Activated naive CD4-positive, alpha-beta T cell (primary cell): Measurements from ENCODE around the gene PAPPA2.

Experiments used
- DNase-seq, 4 experiments: peaks; one replicate each; lab custom pipeline; 2025; lab: John Stamatoyannopoulos, UW

The PAPPA2 gene

DNA sequence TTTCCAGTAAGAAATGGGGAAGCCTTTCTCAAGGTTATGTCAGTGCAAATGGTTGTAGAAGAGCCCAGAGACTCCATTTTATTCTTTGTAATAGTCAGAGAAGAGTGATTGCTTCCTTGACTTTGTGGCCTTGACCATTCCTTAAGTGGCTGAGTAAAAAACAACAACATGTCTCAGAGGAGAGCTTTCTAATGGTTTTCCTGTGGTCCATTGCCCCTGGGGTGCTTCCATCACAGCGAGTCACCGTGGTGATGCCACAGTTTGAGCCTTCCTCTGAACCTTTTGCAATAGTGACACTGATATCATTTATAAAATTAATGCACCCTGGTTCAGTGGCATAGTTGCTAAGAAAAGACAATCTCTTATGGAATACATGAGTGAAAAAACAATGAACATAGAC lies 38.6 kb downstream of the PAPPA2 start:
- DNase-seq: no peak

DNA sequence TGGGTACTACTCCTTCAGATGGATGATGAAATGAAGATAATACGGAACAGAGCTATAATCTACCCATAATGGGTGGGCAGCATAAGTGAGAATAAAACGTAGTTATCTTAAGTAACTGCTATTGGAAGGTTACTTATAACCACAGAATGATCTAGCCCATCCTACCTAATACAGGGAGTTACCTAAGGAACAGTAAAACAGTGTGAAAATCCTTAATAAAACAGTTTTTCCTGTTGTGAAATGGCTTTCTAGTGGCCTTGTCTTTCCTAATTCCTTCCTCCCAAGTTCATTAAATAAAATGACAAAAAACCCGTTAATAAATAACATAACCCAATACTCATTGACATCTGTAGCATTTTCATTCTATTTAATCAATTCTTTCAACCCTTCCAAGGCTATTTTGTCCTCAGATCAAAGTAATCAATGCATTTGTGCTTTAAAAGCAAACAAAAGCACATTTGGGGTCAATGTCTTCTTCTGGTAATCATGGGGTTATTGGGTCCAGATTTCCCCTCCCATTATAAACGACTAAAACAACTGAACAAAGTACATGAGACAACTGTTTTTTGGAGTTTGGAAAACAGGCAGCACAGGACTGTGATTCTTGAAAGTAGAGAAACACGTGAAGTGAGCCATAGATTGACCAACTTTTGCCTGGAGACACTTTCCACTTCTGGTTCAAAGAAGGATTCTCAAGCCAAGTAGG lies 42.0 kb downstream of the PAPPA2 start:
- DNase-seq: no peak

DNA sequence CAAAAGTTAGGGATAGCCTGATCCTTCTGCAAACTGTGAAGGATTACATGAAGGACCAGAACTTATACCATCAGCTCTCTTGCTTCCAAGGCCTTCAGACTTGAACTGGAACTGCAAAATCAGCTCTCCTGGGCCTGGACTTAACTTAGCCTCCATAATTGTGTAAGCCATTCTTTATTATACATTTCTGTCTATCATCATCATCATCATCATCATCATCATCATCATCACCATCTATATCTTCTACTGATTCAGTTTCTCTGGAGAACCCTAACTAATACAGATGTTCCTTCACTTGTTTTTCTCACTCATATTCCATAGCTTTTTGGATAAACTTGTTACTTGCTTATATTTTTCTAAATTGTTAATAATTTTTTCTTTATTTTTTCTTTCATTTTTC lies 50.0 kb downstream of the PAPPA2 start:
- DNase-seq: no peak

DNA sequence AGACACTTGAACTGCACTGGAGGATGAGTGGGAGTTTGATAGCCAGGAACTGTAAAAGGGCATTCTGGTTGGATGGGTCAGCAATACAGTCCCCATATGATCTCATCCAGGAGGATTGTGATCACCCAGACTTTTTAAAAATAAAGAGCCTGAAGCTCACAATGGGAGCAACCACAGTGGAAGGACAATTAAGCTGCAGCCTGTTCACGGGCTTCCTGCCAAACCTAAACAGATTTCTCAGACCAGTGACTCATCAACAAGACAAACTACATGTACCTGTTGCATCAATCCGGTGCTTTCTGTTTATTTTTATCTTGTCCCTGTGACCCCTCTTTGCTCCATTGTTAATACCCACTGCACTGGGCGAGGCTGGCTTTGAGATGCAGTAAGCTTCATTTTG lies 52.3 kb downstream of the PAPPA2 start:
- DNase-seq: no peak

DNA sequence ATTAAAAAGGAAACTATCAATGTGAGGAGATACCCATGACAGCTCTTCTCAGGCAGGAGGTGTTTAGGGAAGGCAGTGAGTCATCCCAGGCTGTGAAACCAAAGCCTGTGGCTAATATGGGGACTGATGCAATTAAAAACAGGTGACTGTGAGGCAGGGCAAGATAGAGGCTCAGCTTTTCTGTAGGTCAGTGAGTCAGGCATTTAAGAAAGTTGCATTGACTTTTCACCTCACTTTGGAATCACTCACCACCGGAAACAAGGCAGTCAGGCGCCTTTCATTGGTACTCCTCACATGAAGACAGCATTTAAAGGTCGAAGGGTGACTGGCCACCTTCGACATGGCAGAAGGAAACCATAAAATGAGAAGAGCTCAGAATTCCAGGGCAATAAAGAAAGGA lies 54.5 kb downstream of the PAPPA2 start:
- no peak for DNase-seq

DNA sequence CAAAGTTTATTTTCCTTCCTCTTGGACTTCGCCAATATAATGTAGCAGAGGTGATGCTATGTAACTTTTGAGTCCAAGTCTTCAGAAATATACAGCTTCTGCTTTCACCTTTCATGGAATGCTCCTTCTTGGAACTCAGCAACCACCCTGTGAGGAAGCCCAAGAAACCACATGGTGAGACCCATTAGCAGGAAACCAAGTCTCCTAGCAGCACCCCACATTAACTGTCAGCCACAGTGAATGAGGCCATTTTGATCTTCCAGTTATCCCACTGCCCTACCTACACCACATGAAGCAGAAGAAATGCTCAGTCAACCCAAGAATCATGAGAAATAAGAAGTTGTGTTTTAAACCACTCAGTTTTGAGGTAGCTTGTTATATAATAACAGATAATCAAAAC lies 58.2 kb downstream of the PAPPA2 start:
- no peak for DNase-seq

DNA sequence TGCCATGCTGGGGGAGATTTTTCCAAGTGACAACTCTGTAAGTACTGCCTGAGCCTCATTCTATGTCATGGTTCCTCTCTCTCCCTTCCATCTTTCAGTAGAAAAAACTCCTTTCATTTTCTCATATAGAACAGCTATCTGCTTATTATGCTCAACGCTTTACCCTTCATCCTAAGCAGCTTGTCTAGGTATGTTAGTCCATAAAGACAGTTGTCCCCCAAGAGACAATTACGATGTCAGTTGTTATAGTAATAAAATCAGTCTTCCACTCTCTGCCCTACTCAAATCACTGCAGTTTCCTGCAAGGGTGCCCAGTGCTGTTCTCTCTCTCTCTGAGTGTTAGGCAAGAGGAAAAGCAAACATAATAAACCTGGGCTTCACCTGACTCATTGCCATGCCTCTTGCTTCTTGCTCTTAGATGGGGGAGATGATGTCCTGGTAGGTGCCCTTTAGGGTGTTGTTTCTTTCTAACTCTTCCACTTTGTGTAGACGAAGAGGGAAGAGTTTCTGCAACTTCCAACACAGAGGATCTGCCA lies 59.4 kb downstream of the PAPPA2 start:
- DNase-seq: no peak

DNA sequence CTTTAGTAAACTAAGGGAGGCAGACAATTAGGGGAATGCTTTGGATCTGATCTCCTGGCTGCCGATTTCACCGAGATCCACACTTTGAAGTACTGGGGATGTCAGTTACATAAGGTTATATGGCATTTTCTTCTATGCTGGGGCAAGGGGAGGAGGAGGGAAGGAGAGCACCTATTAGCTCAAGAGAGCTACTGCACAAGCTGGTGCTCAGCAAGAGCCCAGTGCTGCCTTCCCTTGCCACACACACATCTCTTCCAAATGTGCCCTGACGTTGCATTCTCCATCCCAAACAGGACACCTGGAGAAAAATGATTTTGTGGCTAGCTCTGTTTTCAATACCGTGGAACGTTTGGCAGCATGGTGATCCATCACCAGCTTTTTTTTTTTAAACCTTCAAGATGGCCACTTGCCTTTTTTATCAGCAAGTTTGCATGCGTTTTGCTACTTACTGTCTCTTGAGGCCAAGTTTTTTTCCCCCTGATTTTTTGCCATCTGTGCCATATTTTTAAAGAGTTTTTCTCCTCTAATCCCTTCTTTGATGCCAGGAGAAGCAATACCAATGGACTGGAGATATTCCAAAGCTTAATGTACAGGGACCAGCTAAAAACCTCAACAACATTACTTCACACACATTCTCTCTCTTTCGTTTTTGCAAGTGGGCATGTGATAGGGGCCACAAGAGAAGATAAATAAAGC lies 66.6 kb downstream of the PAPPA2 start:
- no peak for DNase-seq

DNA sequence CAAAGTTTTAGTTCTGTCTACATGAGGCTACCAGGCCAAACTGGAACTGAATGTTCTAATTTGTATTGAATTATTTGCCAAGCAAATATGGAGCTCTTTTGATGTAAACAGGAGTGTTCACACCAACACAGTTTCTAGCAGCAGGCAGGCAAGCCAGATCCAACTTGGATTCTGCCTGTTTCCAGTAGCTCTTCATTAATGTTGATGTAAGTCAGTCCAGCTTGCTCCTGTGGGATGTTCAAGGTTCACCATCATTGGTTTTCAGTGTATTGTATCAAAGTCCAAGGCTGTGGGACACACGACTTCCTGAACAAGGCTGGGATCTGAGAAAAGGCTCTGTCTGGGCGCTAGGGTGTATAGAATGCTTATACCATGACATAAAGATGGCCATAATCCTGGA lies 68.1 kb downstream of the PAPPA2 start:
- DNase-seq: no peak

DNA sequence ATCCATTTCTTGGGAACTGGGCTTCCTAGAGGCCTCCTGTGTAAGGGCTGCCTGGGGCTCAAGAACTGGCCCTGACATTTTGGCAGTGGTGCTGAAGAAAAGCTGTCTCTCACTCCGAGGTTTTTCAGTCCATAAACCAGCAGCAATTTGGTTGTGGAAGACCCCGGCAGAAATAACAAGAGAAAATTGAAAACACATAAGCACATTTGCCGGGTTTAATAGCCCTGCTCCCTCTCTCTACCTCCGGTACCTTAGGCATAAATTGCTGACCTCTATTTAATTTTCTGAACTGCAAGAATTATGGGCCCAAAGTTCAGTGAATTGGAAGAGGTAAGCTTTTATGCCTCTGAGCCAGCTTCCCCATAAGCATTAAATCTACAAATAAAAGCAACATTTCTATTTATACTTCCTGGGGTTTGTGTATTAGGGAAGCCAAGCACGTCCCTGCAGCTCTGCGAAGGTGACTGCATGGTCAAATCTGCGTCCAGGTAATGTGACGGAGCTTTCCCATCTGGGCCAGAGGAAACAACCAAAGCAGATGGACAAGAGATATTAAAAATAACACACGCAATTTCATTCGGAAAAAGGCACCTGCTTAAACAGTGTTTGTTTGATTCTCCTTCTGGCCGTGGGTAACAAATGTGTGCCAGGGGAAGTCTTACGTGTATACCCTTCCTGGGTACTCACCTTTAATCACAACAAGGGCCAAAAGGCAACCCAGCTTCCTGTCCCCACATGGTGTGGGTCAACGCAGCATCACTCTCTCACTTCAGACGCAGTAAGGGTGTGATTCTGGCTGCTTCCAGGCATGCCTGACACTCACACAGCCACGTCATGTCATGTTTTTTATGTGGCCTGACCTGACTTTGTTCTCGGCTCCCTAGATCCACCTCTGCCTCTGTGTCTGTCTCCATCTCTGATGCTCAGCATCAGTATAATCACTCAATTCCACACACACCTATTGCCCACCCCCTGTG lies 69.2 kb downstream of the PAPPA2 start:
- DNase-seq: no peak

DNA sequence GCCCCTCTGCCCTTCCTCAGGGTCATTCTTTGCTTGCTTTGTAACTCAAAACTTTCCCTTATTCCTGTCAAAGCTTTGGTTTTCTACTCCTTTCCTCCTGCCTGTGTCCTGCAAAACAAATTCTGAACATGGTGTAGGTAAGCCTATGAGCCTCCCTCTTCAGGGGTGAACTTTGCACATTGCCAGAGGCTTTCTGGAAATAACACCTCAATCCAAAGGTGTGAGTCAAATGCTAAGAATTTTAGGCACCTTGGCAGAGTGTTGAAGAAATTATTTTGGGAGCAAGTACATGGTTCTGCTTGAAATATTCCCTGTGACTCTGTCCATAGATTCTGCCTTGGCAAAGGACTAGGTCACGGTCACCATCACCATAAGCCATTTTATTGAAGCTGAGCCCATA lies 70.0 kb downstream of the PAPPA2 start:
- DNase-seq: no peak

DNA sequence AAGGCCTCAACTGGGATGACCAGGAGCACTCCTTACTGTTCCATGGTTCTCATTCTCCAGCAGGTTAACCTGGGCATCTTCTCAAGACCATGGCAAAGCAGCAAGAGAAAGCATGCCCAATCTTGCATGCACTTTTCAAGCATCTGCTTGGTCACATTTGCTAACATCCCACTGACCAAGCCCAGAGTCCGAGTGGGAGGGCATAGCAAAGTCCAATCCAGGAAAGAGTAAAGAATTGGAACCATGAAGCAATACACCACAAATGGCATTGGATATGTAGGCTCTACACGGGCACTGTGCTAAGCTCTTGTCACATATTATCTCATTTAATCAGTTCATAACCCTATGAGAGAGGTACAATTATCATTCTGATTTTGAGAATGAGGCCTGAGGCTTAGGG lies 73.6 kb downstream of the PAPPA2 start:
- DNase-seq: no peak

DNA sequence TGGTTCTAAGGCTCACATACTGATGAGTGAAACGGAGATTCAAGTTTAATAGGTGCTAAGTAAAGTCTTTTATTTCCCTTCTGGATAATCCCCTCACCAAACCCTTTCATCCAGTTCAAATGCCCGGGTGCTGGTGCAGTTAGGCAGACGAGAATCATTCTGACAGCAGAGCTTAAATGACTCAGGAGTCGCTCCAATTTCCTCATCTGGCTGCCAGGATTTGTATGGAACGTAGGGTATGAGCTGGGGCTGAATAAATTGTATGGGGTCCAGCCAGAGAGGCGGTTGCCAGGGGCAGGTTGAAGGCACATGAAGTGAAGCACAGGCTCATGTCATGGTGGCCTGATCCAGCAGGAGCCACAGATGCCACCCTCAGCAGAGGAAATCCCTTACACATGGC lies 76.0 kb downstream of the PAPPA2 start:
- no peak for DNase-seq

DNA sequence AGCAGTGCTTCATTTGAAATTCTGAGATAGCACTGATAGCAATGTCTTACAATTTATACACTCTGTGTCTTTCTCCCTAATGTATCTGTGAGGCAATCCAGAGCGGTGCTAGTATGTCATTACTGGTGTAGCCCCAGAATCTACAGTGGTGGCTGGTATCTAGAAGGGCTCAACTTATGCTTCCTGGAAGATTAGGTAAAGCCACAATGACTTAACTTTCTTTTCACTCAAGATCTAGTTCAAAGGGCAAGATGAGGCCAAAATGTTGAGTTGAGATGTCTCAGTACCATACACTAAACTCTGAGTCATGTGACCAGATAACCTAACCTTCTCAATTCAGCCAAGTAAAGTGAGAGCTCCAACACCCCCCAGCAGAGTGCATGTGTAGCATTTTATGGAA lies 77.5 kb downstream of the PAPPA2 start:
- no peak for DNase-seq

DNA sequence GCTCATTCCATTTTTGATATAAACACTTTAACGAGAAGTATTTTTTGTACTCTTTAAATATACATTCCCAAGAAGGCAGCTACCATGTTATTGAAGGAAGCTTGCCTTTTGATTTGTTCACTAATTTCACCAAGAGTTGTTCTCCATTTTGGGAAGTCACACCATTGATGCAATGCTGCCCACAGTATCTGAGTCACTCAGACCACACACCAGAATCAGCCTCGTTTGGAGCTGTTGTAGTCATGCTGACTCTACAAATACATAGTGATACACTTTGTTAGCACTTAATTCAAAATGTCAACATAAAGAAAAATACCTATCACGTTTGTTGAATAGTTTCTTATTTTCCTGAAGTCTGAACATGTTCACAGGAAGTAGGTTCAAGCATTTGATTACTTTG lies 78.7 kb downstream of the PAPPA2 start:
- no peak for DNase-seq

DNA sequence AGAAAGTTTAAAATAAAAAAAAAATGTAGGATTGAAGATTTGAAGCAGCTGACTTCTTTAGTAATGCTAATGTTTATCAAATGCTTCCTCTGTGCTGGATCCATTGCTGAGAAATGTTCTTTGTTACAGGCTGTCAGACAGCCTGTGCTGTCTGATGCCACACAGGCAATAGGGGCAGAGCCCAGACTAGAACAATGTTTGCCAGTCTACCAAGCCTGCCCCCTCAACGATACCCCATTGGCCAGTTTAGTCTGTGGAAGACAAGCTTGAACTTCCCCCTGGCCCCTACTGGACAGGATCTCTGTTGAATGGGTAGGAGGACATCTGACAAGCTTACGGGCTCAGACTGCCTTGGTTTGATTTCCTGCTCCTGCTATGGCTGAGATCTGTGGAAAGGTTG lies 79.4 kb downstream of the PAPPA2 start:
- no peak for DNase-seq

DNA sequence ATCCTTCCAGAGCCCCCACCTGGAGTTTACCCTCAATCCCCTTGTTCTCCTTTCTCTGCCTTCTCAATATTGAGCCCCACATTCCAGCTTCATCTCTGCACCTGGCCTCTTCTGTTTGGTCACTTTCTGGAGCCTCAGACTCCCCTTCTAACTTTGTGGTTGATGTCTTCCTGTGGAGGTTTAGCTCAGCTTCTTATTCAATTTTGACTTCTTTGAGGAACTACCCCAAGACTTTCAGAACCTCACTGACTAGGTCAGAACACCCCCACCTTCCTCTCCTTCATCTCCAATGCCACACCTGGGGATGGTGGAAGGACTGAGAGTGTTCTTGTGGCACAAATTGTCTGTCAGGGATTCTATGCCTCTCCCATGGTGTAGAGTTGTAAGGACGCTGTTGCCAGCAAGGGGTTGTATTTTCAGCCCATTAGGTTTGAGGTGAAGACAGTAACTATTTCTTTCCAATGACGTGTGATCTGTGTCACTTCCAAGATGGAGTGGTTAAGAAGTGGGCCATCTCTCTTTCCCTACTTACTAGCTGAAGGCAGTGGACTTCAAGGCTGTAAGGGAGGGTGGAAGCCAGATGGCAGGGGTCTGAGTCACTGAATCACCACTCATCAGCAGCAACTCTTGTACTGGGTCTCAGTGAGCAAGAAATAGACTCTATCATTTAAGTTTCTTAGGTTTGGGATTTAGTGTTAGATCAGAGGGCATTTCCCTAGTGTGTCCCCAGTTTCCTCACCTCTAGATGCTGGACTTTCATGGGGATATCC lies 80.6 kb downstream of the PAPPA2 start:
- no peak for DNase-seq

DNA sequence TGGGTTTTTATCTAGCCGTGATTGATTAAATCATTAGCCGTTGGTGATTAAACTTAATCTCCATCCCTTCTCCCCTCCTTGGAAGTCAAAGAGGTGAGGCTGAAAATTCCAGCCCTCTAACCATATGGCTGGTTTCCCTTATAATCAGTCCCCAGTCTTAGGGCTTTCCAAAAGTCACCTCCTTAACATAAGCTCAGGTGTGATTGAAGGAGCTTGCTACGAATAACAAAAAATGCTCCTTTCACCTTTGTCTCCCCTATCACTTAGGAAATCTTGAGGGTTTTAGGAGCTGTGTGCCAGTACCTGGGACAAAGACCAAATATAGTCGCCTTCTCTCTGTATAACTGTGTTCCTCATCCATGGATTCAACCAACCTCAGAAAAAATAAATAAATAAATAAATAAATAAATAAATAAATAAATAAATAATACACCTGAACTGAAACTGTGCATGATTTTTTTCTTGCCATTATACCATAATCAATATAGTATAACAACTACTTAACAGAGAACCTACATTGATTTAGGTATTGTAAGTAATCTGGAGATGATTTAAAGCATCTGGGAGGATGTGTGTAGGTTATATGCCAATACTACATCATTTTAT lies 82.2 kb downstream of the PAPPA2 start:
- no peak for DNase-seq

DNA sequence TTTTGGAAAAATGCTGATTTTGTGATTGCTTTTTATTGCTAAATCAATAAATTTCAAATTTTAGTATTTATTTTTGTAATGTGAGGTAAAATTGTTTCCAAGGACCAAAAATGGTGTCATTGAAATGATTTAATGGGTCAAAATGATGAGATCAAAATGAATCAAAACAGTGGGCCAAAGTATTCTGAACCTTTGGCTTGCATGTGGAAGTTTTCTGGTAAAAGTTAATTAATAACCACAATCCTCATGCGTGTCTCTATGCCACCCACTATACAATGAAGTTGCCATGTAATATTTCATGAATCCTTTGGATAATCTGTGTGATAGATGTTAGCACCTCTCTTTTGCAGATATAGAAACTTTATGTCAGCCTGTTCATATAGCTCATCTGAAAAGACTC lies 83.8 kb downstream of the PAPPA2 start:
- no peak for DNase-seq

DNA sequence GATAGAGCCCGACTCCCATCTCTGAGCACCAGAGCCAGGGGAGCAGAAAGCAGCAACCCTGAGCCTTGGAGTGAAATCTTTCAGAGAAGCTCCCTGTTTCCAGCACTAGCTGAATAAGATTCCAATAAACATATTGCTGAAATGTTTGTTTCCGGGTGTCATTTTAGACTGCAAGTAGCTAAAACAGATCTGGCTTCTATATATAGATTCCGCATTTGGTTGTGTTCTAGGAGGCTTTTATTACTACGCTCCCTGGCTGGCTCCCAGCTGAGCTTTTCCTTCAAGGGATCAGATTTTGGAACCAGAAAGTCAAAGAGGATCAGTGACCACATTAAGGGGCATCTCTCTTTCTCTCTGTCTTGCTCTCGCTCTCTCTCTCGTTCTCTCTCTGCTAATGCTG lies 88.2 kb downstream of the PAPPA2 start:
- DNase-seq: no peak

DNA sequence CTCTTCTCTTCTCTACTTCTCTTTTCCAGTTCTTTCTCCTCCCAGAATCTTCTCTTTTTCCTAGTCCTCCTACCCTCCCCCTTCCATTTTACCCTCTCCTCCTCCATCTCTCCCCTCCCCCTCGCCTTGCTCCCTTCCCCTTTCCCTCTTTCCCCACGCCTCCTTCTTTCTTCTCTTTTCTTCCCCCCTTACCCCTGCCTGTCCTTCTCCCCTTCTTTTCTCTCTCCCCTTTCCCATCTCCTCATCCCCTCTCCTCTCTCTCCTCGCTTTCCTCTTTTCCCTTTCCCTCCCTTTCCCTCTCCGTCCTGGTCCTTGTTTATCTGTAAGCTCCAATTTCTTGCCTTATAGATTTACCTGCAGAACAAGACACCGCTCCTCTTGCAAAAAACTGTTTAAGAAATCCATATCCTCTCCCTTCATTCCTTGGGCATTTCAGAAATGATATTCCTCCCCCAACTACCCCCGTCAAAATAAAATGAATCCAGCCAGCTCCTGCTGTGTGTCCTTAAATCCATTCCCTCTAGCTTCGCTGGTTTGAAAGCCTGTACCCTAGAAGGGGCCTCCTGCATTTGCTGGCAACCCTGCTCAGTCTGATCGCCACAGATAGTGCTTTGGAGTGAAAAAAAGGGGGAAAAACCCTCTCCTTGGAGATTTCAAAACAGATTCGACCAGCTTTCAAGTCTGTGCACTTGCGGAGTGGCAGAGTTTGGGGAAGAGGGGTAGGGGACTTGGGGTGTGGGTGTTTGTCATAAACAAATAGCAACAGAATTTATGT lies 89.4 kb downstream of the PAPPA2 start:
- DNase-seq: no peak
